Nucleus accumbens (tissue), 56 donors: ENCODE data around the gene CARHSP1.
"Not testable (repeated sequence)": the region's sequence is repeated elsewhere in the genome, so short reads cannot be mapped to it uniquely, and the experiment has no call there.

Source experiments
- DNase-seq, 56 donors: peaks; one replicate each; lab custom pipeline; 2025; lab: John Stamatoyannopoulos, UW

The CARHSP1 gene

GRCh38 chr16:8873866-8874195, 5.0 kb upstream of the CARHSP1 start:
- not testable (repeated sequence) for DNase-seq

DNA sequence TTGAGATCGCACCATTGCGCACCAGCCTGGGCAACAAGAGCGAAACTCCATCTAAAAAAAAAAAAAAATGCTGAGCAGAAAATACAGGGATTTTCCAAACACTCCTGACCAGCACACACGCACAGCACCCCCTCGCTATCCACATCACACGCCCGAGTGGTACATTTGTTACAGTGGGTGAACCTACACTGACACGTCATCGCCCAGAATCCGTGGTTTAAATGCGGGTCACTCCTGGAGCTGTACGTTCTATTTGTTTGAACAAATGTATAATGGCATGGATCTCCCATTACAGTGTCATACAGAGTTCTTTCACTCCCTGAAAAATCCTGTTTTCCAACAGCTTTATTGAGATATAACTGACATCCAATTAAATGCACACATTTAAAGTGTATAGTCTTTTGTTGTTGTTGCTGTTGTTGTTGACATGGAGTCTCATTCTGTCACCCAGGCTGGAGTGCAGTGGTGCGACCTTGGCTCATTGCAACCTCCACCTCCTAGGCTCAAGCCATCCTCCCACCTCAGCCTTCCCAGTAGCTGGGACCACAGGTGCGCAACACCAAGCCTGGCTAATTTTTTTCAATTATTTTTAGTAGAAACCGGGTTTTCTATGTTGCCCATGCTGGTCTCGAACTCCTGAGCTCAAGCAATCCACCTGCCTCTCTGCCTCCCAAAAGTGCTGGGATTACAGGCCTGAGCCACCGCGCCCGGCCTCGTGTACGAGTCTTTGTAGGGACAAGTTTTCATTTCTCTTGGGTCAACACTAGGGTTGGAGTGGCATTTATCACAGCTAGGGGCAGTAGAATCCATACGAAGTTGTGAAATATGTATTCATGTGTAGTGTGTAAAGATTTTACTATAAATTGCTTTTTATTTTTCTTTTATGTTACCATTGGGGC, 4.4 kb upstream of the CARHSP1 start:
- no peak for DNase-seq

GRCh38 chr16:8872071-8872470, 3.3 kb upstream of the CARHSP1 start:
- DNase-seq, result no peak

GRCh38 chr16:8869988-8870241, 1.1 kb upstream of the CARHSP1 start:
- not testable (repeated sequence) for DNase-seq

GRCh38 chr16:8869212-8869987, 594 bp upstream of the CARHSP1 start:
- no peak for DNase-seq

- DNase-seq, result peak in 2 of 56 donors; percentile 44 to 48
Observed at GRCh38 chr16:8867932-8868415, 832 bp downstream of the CARHSP1 start.

- DNase-seq, result peak in 42 of 56 donors; percentile 8 to 66 (median 38)
Observed at GRCh38 chr16:8867216-8867931, 1.4 kb downstream of the CARHSP1 start.

DNA sequence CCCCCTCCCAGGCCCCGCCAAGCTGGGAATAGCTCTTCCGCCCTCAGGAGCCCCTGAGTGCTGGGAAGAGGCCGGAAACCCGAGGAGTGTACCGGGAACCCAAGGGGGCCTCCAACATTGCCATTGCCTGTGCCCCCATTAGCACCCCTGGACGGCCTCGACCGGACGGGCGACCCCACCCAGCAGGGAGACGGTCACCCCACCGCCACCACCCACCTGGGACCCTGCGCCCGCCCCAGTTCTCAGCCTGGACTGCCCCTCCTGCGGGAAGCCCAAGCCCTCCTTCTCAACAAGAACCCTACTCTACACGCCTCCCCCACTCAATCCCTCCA, 2.0 kb downstream of the CARHSP1 start:
- peak in 2 of 56 donors; percentile 31 to 47 for DNase-seq

- peak in 50 of 56 donors; percentile 17 to 83 (median 59) for DNase-seq
Observed at GRCh38 chr16:8866118-8866883, 2.5 kb downstream of the CARHSP1 start.

DNA sequence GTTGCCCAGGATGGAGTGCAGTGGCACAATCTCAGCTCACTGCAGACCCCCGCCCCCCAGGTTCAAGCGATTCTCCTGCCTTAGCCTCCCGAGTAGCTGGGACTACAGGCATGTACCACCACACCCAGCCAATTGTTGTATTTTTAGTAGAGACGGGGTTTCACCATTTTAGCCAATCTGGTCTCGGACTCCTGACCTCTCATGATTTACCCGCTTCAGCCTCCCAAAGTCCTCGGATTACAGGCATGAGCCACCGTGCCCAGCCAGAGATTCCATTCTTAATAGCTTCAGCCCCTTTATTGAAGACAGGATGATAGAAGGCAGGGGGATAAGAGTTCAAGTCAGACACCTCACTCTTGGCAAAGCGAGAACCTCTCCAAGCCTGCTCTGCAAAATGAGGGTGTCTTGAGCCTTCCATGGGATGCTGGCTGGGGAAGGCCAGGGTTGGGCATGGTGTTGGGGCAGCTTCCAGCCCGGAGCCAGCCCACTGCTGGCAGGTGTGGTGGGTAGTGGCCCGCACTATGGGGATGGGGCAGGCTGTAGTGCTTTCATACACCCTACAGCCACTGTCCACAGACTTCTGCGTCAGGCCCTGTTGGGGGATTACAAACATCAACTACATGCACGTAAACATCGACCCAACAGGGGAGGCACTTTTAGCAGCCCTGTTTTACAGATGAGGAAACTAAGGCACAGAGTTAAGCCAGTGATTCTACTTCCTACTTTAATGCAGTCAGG, 3.5 kb downstream of the CARHSP1 start:
- DNase-seq, result no peak

DNA sequence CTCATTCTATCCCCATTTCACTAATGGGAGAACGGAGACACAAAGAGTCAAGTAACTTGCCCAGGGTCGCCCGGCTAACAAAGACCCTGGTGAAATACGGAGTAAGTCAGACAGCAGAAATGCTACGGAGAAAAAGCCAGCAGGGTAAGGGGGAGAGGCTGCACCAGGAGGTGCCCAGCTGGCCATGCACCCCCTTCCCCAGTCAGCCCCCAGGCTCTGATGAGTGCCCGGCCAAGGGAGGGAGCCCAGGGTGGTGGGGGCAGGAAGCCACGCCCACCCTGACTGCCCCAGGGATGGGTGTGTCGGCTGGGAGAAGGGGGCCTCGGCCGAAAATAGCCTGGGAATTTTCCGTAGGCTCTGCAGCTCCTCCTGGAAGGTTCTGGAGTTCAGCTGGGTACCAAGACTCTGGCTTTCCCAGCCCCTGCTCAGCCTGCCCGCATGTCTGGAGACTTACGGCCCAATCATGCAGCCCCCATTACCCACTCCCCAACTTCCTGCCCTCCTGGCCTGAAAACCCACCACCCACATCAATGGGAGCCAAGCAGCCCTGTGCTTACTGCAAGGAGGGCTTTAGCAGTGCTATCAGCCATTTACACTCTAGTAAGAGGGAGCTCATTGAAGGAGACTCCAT, 4.2 kb downstream of the CARHSP1 start:
- DNase-seq, result peak in 1 of 56 donors; percentile 30

- DNase-seq, result peak in 55 of 56 donors; percentile 33 to 98 (median 88)
Observed at GRCh38 chr16:8863594-8864424, 5.0 kb downstream of the CARHSP1 start.

DNA sequence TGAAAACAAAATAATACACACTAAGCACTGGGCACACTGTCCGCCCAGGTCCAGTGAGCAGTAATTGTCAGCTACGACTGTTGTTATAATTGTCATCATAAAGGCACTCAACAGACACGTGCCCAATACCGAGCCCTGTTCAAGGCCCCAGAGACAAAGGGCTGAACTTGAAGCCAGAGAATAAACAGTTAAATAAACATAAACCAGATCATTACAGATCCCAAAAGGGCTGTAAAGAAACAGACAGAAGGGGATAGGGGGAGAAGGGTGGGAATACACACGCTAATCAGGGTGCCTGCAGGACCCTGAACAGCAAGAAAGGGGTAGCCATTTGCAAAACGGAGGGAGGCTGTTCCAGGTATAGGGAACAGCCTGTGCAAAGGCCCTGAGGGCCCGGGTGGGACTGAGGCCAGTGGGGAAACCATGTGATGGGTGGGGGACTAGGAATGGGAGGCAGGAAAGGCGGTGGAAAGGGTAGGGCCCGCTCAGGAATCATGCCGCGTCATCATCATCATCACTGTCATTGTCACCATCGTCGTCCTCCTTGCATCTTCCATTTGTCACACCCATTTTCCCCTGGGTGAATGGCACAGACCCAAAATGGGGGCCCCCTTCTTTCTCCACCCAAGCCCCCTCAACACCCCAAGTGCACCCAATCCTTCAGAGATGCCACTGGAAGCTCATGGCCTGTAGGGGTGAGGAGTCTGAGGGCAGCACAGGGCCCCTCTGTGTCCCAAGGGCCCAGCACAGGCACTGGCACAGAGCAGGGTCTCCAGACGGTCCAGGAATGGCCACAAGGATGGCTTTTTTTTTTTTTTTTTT, 6.3 kb downstream of the CARHSP1 start:
- no peak for DNase-seq

GRCh38 chr16:8861563-8862308, 7.1 kb downstream of the CARHSP1 start:
- DNase-seq, result peak in 7 of 56 donors; percentile 15 to 33 (median 23)

DNA sequence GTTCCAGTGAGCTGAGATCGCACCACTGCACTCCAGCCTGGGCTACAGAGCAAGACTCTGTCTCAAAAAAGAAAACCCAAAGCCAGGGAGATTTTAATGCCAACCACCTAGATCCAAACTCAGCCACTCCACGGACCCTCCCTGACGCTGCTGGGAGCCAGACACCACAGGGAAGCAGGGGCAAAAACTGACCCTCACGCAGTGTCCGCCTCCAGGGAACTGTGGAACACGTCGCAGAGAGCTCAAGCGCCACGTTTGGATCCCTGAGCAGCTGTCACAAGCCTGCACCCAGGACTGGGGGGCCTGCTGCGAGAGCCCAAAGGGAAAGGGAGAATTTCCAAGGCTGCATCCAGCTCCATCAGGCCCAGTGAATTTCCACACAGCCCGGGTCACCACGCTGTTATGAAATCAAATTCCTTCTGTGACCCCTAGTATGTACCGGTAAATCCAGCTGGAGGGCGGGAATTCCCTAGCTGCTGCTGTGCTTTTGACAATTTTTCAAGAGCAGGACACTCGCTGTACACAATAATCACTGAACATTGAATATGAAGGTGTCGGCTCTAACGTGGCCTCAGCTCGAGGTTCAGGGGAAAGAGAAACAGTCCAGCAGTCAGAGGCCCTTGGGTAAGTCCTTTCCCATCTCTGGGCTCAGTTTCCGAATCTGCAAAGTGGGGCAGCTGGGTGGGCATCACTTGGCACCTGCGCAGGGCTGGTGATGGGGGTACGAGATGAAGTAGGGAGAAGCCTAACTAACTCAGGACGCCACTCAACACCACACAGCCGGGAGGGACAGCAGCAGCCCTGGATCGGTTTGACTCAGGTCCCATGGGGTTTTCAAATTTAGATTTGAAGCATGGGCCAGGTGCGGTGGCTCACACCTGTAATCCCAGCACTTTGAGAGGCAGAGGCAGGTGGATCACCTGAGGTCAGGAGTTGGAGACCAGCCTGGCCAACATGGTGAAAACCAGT, 8.6 kb downstream of the CARHSP1 start:
- no peak for DNase-seq
